Stimulated activated CD8-positive, alpha-beta memory T cell treated with anti-CD3 and anti-CD28 coated beads, Interleukin-4, amount 100 ng/mL, for 48 hours (primary cell): ENCODE data around the gene APLF.
A peak's percentile ranks its signal among the peaks of the same experiment; 100 is the strongest.
"Not testable (repeated sequence)": the region's sequence is repeated elsewhere in the genome, so short reads cannot be mapped to it uniquely, and the experiment has no call there.

ENCODE experiments used
- DNase-seq: peaks from one replicate; pipeline ENCODE4 v3.0.0-alpha.2; 2020

The APLF gene

GRCh38 chr2:68441179-68441993, 26.0 kb upstream of the APLF start:
- DNase-seq, result peak; percentile 88

- DNase-seq, result no peak
These were observed 25.4 kb upstream of the APLF start for GRCh38 chr2:68441994-68442322.

- DNase-seq, result not testable (repeated sequence)
These were observed 21.0 kb upstream of the APLF start for GRCh38 chr2:68446425-68446824.

GRCh38 chr2:68447118-68447517, 20.3 kb upstream of the APLF start:
- DNase-seq, result no peak

- DNase-seq, result no peak
These were observed 18.4 kb upstream of the APLF start for GRCh38 chr2:68448671-68449653.

GRCh38 chr2:68452158-68452900, 15.1 kb upstream of the APLF start:
- DNase-seq, result no peak

- DNase-seq, result no peak
These were observed 13.5 kb upstream of the APLF start for GRCh38 chr2:68453761-68454360.

GRCh38 chr2:68454719-68455118, 12.7 kb upstream of the APLF start:
- no peak for DNase-seq

- no peak for DNase-seq
These were observed 11.2 kb upstream of the APLF start for GRCh38 chr2:68456198-68456597.

- no peak for DNase-seq
These were observed 8.4 kb upstream of the APLF start for GRCh38 chr2:68458981-68459380.

- no peak for DNase-seq
These were observed 4.0 kb upstream of the APLF start for GRCh38 chr2:68463287-68463877.

- DNase-seq, result no peak
These were observed 2.7 kb upstream of the APLF start for GRCh38 chr2:68464651-68465050.

GRCh38 chr2:68465081-68465916, 2.1 kb upstream of the APLF start:
- DNase-seq, result peak; percentile 57

GRCh38 chr2:68466361-68466777, 1.0 kb upstream of the APLF start:
- peak; percentile 70 for DNase-seq

GRCh38 chr2:68466778-68467076, 658 bp upstream of the APLF start:
- no peak for DNase-seq

GRCh38 chr2:68468801-68469200, 1.4 kb downstream of the APLF start:
- no peak for DNase-seq

- DNase-seq, result no peak
These were observed 2.5 kb downstream of the APLF start for GRCh38 chr2:68469935-68470334.

GRCh38 chr2:68471385-68471784, 4.0 kb downstream of the APLF start:
- no peak for DNase-seq

GRCh38 chr2:68472796-68473414, 5.5 kb downstream of the APLF start:
- no peak for DNase-seq

GRCh38 chr2:68475110-68475509, 7.7 kb downstream of the APLF start:
- no peak for DNase-seq

- no peak for DNase-seq
These were observed 8.2 kb downstream of the APLF start for GRCh38 chr2:68475576-68475975.
